HepG2 (cell line): ENCODE measurements around the gene ESYT1. TPM values are rescaled to one million over a fixed set of nuclear protein-coding genes. Genes with fewer than 3 reads are reported as not detected.
A peak's percentile ranks its signal among the peaks of the same experiment; 100 is the strongest.

Source experiments
- HDAC2 ChIP-seq: sonication (generic); formaldehyde crosslinking; IDR thresholded peaks from 2 replicates; pipeline ENCODE4 v1.4.0; 2020; ENCODE audit warnings: missing genetic modification reagents
- HOMEZ ChIP-seq: IDR thresholded peaks from 2 replicates; pipeline ENCODE4 v1.6.1; 2016; ENCODE audit warnings: low read depth
- MEF2D ChIP-seq: sonication (generic); formaldehyde crosslinking; IDR thresholded peaks from 2 replicates; pipeline ENCODE4 v1.5.1; 2020; ENCODE audit warnings: mild to moderate bottlenecking, missing genetic modification reagents
- NCOA1 ChIP-seq: sonication (generic); formaldehyde crosslinking; IDR thresholded peaks from 2 replicates; pipeline ENCODE4 v1.9.0; 2021; ENCODE audit warnings: missing genetic modification reagents
- NR2C2 ChIP-seq: sonication (generic); formaldehyde crosslinking; IDR thresholded peaks from 2 replicates; pipeline ENCODE4 v1.4.0; 2020; ENCODE audit warnings: missing genetic modification reagents, mild to moderate bottlenecking, moderate library complexity, borderline replicate concordance
- SAFB2 ChIP-seq: sonication (generic); formaldehyde crosslinking; IDR thresholded peaks from 2 replicates; pipeline ENCODE4 v1.5.1; 2020; ENCODE audit warnings: missing genetic modification reagents, low read depth, mild to moderate bottlenecking, borderline replicate concordance
- SALL1 ChIP-seq: sonication (generic); formaldehyde crosslinking; IDR thresholded peaks from 2 replicates; pipeline ENCODE4 v1.8.0; 2022; ENCODE audit warnings: mild to moderate bottlenecking, missing genetic modification reagents
- SIX1 ChIP-seq: sonication (generic); formaldehyde crosslinking; IDR thresholded peaks from 2 replicates; pipeline ENCODE4 v1.4.0; 2020; ENCODE audit warnings: missing genetic modification reagents, borderline replicate concordance
- SNRNP70 ChIP-seq: fragments of 200-400 bp; formaldehyde crosslinking; IDR thresholded peaks from 2 replicates; pipeline ENCODE4 v1.6.1; 2017; ENCODE audit warnings: mild to moderate bottlenecking, low read depth, low read length, moderate library complexity
- SOX13 ChIP-seq, 3 experiments: fragments of 450-650 bp in 1 of 3; sonication (generic) in 1 of 3; formaldehyde crosslinking in 1 of 3; IDR thresholded peaks in 2 of 3; conservative IDR thresholded peaks in 1 of 3; 2 replicates each; pipeline versions ENCODE4 v1.5.0 to v1.6.1; 2016 to 2020; ENCODE audit warnings: antibody characterized with exemption in 1 of 3, mild to moderate bottlenecking in 1 of 3, missing compliant biosample characterization in 1 of 3, missing genetic modification reagents in 1 of 3, moderate library complexity in 1 of 3
- SP5 ChIP-seq: IDR thresholded peaks from 2 replicates; pipeline ENCODE4 v1.6.1; 2016; ENCODE audit warnings: low read depth, borderline replicate concordance
- SRY ChIP-seq: sonication (generic); formaldehyde crosslinking; IDR thresholded peaks from 2 replicates; pipeline ENCODE4 v1.8.0; 2022; ENCODE audit warnings: mild to moderate bottlenecking, missing genetic modification reagents
- TCF12 ChIP-seq, 2 experiments: fragments of 450-650 bp in 1 of 2; sonication (generic) in 1 of 2; formaldehyde crosslinking in 1 of 2; IDR thresholded peaks; 2 replicates each; pipeline versions ENCODE4 v1.6.1 to v1.8.0; 2017 to 2022; ENCODE audit warnings: antibody characterized with exemption in 1 of 2, mild to moderate bottlenecking in 1 of 2, missing genetic modification reagents in 1 of 2, moderate library complexity in 1 of 2
- ZBTB2 ChIP-seq: sonication (generic); formaldehyde crosslinking; IDR thresholded peaks from 2 replicates; pipeline ENCODE4 v1.8.0; 2022; ENCODE audit warnings: low read depth, missing genetic modification reagents
- ZBTB3 ChIP-seq: sonication (generic); formaldehyde crosslinking; IDR thresholded peaks from 2 replicates; pipeline ENCODE4 v1.4.0; 2020; ENCODE audit warnings: low read depth, mild to moderate bottlenecking, moderate library complexity, missing genetic modification reagents, borderline replicate concordance
- ZNF205 ChIP-seq: IDR thresholded peaks from 2 replicates; pipeline ENCODE4 v1.6.1; 2018; ENCODE audit warnings: missing biosample characterization, missing genetic modification reagents
- ZNF552 ChIP-seq: sonication (generic); formaldehyde crosslinking; IDR thresholded peaks from 2 replicates; pipeline ENCODE4 v1.9.0; 2022; ENCODE audit warnings: missing genetic modification reagents, mild to moderate bottlenecking, borderline replicate concordance
- ZNF556 ChIP-seq: sonication (generic); formaldehyde crosslinking; IDR thresholded peaks from 2 replicates; pipeline ENCODE4 v1.4.0; 2020; ENCODE audit warnings: mild to moderate bottlenecking, missing genetic modification reagents, borderline replicate concordance
- ZNF761 ChIP-seq: sonication (generic); formaldehyde crosslinking; conservative IDR thresholded peaks from 2 replicates; pipeline ENCODE4 v1.4.0; 2020; ENCODE audit warnings: mild to moderate bottlenecking, missing genetic modification reagents
- polyA plus RNA-seq, 8 experiments: library from polyadenylated mRNA; depleted of rRNA in 3 of 8; stranded (reverse) in 7 of 8; unstranded in 1 of 8; fragments of >200 nt; fragmentation: Illumina TruSeq in 4 of 8; extraction: Trizol in 4 of 8; gene quantifications; 2 replicates each; pipeline versions ENCODE4 v1.2.1 to v1.2.3, GENCODE V29; 2011 to 2016; ENCODE audit warnings: low read depth in 4 of 8, missing spikeins in 1 of 8, mixed read lengths in 1 of 8; ENCODE audit not compliant: insufficient read depth in 1 of 8
- total RNA-seq, 5 experiments: library from RNA; depleted of rRNA; stranded (reverse); fragments of >200 nt; fragmentation: Illumina TruSeq; extraction: Trizol; gene quantifications; 2 replicates each; pipeline ENCODE4 v1.2.3, GENCODE V29; 2016; ENCODE audit warnings: low read depth in 1 of 5
- TF ChIP-seq, protein P1 (sequence below): IDR thresholded peaks from 2 replicates; pipeline ENCODE4 v1.6.1; 2016; ENCODE audit warnings: missing genetic modification reagents, missing compliant biosample characterization

Gene ESYT1
- total and polyA plus RNA-seq, 2 of the 13 experiments (the other 11 are each of a cell fraction or from before 2014, with no cell fraction given), result 66.9 to 71.0 TPM

GRCh38 chr12:56117778-56118687 is 10.0 kb upstream of the ESYT1 start, which contains the start of gene ZC3H10 (continued):
- TF ChIP-seq SALL1 (peak; percentile 91), HDAC2 (CRISPR knock-in tag) (peak; percentile 90; the same call in 1 of the 2 replicates), SRY (CRISPR knock-in tag) (peak; percentile 79; the same call in 1 of the 2 replicates), SAFB2 (CRISPR knock-in tag) (peak; percentile 41; the same call in 1 of the 2 replicates), SNRNP70 (no peak), SP5 (CRISPR knock-in tag) (peak; percentile 63), ZBTB3 (CRISPR knock-in tag) (no peak), NR2C2 (CRISPR knock-in tag) (peak; percentile 99), ZNF556 (CRISPR knock-in tag) (peak; percentile 82), ZNF205 (peak; percentile 55; the same call in 1 of the 2 replicates), MEF2D (CRISPR knock-in tag) (peak; percentile 89; the same call in 1 of the 2 replicates), SOX13 (IDR thresholded peaks at IDR 0.05) (no peak), SOX13 (CRISPR knock-in tag; conservative IDR thresholded peaks at IDR 0.05 in 1 of 2, IDR thresholded peaks at IDR 0.05 in 1 of 2) (peak in 1 of 2 experiments; percentile 46; a peak in 1 of 4 replicates), SIX1 (peak; percentile 58; the same call in 1 of the 2 replicates), NCOA1 (CRISPR knock-in tag) (no peak), ZBTB2 (CRISPR knock-in tag) (peak; percentile 95), HOMEZ (no peak; the same call in 1 of the 2 replicates), ZNF761 (CRISPR knock-in tag) (0 out of 2 replicates have a peak, but pooled peaks have one; percentile 38), ZNF552 (CRISPR knock-in tag) (no peak), TCF12 (IDR thresholded peaks at IDR 0.05) (no peak), TCF12 (CRISPR knock-in tag; IDR thresholded peaks at IDR 0.05) (peak; percentile 38; the same call in 1 of the 2 replicates)
- TF ChIP-seq, protein P1, sequence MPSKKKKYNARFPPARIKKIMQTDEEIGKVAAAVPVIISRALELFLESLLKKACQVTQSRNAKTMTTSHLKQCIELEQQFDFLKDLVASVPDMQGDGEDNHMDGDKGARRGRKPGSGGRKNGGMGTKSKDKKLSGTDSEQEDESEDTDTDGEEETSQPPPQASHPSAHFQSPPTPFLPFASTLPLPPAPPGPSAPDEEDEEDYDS, result peak; percentile 90
